WI38 (cell line): ENCODE data around the gene ANKHD1.

ENCODE experiments used
- H3K4me3 ChIP-seq: 2 replicates; pipeline ENCODE4 v1.5.1; 2011; ENCODE audit warnings: low read depth, mild to moderate bottlenecking, control low read depth, low read length
- CTCF ChIP-seq: IDR thresholded peaks from 2 replicates; pipeline ENCODE4 v1.5.1; 2012; ENCODE audit warnings: low read depth, mild to moderate bottlenecking, control low read depth, low read length

The ANKHD1 gene

GRCh38 chr5:140398379-140398811 is 3.2 kb upstream of the ANKHD1 start:
- no peak for TF ChIP-seq CTCF
- no peak overlapping the region for H3K4me3 ChIP-seq

GRCh38 chr5:140399979-140400729 is 1.5 kb upstream of the ANKHD1 start:
- peak overlapping the region; percentile 90 for H3K4me3 ChIP-seq
- TF ChIP-seq CTCF = no peak

GRCh38 chr5:140400730-140401361 is 787 bp upstream of the ANKHD1 start:
- no peak for TF ChIP-seq CTCF

GRCh38 chr5:140402258-140403074 is 833 bp downstream of the ANKHD1 start:
- peak overlapping the region; percentile 98 for H3K4me3 ChIP-seq
- no peak for TF ChIP-seq CTCF

More at GRCh38 chr5:140400730-140401361, 787 bp upstream of the ANKHD1 start:
- H3K4me3 ChIP-seq = peak overlapping the region; percentile 90

GRCh38 chr5:140403613-140404012 is 2.0 kb downstream of the ANKHD1 start:
- no peak overlapping the region; the same call in 1 of the 2 replicates for H3K4me3 ChIP-seq
- no peak for TF ChIP-seq CTCF

- no peak for TF ChIP-seq CTCF
- no peak overlapping the region for H3K4me3 ChIP-seq
These were observed 7.2 kb downstream of the ANKHD1 start for GRCh38 chr5:140408750-140409241.
